ENCODE data around the gene RADIL.

GRCh38 chr7:4787947-4788626 is 95.4 kb downstream of the RADIL start:
- TF ChIP-seq, protein P1, sequence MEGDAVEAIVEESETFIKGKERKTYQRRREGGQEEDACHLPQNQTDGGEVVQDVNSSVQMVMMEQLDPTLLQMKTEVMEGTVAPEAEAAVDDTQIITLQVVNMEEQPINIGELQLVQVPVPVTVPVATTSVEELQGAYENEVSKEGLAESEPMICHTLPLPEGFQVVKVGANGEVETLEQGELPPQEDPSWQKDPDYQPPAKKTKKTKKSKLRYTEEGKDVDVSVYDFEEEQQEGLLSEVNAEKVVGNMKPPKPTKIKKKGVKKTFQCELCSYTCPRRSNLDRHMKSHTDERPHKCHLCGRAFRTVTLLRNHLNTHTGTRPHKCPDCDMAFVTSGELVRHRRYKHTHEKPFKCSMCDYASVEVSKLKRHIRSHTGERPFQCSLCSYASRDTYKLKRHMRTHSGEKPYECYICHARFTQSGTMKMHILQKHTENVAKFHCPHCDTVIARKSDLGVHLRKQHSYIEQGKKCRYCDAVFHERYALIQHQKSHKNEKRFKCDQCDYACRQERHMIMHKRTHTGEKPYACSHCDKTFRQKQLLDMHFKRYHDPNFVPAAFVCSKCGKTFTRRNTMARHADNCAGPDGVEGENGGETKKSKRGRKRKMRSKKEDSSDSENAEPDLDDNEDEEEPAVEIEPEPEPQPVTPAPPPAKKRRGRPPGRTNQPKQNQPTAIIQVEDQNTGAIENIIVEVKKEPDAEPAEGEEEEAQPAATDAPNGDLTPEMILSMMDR (IDR thresholded peaks at IDR 0.05), result no peak
- no peak for TF ChIP-seq POLR2A (IDR thresholded peaks at IDR 0.05)
- TF ChIP-seq EP300 (IDR thresholded peaks at IDR 0.05), result no peak
- TF ChIP-seq POLR2AphosphoS5 (IDR thresholded peaks at IDR 0.05), result no peak

Data from upper lobe of left lung (tissue), 4 donors.